HG03442 (cell line): Measurements from ENCODE around the gene ASAP2.

ENCODE experiments used
- ATAC-seq: cut with Tn5 transposase; IDR thresholded peaks from one replicate; pipeline ENCODE4 v1.9.1; 2021; ENCODE audit warnings: mild to moderate bottlenecking, moderate library complexity; ENCODE audit not compliant: unreplicated experiment

ASAP2 gene

GRCh38 chr2:9179572-9180201 is 26.9 kb upstream of the ASAP2 start:
- ATAC-seq: no peak

DNA sequence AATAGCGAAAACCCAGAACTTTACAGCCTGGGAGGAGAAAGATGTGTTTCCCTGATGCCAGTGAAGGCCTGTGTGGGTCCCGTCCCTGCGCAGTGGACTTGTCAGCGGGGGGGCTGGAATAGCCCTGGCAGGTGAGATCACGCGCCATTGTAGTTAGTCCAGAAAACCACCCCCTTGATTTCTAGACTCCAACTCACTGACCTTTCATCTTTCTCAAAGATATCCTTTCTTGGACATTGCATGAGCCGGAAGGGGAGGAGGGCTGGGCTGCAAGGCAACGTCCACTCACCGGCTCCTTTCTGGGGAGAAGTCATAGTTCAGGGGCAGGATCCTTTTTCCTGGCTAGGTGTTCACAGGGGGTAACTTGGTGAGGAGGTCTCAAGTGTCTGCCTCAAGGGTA is 22.3 kb upstream of the ASAP2 start:
- no peak for ATAC-seq

- ATAC-seq: no peak
Measured at GRCh38 chr2:9187620-9188214, 18.9 kb upstream of the ASAP2 start.

DNA sequence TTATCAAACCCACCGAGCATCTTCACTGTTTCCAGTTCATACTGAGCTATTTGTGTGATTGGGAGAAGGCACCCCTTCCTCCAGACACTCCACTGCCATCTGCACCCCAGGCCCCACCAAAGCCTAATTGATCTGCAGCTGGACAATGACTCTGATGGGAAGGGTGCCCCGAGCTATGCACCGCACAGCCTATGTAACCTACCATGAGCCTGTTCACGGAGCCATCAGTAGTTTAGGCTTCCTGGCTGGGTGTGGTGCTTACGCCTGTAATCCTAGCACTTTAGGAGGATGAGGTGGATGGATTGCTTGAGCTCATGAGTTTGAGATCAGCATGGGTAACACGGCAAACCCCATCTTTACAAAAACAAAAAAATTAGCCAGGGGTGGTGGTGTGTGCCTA is 17.8 kb upstream of the ASAP2 start:
- ATAC-seq: no peak

DNA sequence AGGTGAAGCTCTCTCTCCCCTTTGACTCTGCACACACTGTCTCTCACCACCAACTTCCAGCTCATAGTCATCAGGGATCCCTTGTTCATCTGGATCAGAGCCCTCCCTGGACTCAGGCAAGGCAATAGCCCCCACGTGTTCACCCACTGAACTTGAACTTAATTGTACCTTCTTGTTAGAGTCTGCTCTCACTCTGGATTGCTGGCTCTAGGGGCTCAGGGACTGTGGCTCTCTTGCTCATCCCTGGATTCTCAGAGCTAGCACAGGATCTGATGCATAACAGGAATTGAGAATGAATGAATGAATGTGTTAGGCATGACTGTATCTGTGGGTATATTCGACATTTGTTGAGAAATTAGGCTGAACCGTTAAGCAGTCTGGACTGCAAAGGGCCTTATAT is 16.7 kb upstream of the ASAP2 start:
- no peak for ATAC-seq

DNA sequence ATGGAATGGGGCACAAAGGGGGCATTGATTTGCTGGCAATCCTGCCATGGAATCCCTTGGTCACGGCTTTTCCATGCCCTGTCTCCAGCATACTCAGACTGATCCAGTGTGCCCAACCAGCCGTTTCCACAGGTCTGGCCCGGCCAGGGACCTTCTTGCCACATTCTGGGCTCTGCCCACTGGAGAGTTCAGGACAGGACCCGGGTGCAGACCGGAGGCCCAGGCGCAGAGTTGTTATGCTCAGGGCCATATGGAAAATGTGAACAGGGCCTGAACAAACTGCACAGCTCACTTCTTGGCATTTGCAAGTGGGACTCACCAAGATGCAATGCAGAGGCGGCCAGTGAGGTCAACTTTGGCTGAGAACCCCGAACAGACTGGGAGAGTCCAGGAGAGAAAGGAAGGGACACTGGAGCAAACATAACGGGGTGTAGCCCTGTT is 15.6 kb upstream of the ASAP2 start:
- no peak for ATAC-seq

DNA sequence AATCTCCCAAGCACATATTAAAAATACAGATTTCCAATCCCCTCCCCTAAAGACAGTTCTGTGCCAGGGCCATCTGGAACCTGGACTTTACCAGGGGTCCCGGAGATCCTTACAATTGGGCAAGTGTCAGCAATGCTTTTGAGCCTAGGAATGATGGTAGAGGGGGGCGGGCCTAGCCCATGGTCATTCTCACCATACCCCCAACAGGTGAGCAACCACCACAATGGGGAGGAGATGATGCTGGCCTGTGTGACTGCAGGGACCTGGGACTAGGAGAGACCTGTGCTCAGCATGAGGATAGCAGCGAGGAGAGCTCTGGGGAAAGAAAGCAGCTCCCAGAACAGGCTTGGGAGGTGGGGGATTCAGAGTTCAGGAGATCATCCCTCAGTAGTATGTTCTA is 13.9 kb upstream of the ASAP2 start:
- no peak for ATAC-seq

DNA sequence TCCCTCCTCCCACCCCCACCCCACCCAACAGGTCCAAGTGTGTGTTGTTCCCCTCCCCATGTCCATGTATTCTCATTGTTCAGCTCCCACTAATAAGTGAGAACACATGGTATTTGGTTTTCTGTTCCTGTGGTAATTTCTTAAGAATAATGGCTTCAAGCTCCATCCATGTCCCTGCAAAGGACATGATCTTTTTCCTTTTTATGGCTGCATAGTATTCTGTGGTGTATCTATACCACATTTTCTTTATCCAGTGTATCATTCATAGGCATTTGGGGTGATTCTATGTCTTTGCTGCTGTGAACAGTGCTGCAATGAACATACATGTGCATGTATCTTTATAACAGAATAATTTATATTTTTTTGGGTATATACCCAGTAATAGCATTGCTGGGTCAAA is 12.3 kb upstream of the ASAP2 start:
- ATAC-seq: no peak

- no peak for ATAC-seq
Measured at GRCh38 chr2:9196637-9197036, 10.0 kb upstream of the ASAP2 start.

- ATAC-seq: no peak
Measured at GRCh38 chr2:9197916-9198315, 8.7 kb upstream of the ASAP2 start.

DNA sequence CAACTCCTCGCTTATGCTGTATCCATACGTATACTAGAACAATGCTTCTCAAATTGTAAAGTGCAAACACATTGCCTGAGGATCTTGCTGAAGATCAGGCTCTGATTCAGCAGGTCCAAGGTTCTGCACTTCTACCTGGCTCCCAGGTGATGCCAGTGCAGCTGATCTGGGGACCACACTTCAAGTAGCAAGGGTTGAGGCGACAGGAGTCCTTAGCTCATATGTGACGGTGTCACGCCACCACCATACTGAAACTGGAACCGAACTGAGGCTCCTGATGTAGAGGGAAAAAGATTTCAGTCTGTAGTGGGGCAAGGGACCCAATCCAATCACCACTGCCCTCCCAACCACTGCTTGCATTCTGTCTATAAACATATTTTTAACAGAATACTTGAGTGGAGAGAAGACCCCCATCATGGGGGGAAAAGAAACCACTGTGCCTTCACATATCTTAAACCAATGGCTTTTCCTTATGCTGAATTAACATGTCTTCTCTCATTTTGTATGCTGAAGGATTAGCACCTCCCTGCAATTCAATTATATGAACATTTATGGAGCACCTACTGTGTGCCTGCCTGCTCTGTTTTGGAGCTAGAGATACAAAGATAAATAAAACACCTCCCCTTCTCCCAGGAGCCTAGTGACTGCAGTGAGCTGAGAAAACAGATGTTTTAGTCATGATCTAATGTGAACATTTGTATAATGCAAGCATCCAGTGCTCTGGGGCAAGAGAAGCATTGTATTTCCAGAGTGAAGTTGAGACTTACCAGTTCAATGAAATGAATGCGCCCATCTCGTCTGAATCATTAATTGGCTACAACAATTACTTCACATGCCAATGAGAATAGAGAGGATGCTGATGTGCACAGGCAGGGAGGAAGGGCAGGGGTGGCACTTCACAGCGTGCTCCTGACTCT is 6.6 kb upstream of the ASAP2 start:
- no peak for ATAC-seq

- no peak for ATAC-seq
Measured at GRCh38 chr2:9200633-9201015, 6.0 kb upstream of the ASAP2 start.

DNA sequence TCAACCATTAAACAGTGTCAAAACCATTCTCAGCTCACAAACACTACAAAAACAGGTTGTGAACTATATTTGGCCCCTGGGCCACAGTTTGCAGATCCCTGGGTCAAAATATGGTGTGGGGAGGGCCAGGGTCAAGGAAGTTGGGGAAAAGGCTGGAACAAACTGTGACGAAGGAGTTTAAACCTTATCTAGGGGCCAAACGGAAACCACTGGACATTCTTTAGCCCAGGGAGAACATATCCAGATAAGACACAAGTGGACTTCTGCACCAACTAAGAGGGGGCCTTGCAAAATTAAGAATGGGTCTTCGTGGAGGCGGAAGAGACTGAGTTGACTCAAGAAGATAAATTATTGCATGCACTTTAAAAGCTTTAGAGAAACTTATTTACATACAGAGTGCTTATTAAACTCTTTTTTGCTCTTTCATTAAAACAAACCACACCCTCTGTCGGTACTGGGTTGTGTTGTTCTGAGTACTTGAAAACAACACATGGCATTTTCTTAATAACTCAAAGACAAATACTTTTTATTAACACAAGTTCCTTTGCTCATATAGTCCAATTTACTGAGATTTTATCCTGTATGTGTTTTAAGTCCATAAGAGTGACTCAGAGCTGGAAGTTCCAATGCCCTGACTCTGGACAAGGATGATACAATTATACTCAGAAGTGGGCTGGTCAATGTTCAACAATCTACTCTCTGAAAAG is 5.3 kb upstream of the ASAP2 start:
- no peak for ATAC-seq

DNA sequence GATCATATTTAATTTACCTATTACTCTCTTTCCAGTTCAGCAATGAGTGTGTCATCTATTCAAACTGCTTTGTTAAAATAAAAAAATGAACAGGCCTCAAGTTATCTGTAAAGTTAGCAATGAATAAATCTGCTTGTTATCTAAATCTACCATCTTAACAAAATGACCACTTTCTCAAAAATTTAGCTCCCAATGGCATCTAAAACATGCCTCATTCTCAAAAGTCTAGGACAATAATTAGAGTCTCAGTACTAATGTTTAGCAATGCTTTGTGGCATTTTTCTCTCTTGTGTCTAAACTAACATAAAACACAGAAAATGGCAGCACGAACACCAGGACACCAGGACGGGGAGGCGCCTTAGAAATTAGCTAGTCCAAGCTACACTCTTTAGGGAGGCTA is 3.6 kb upstream of the ASAP2 start:
- no peak for ATAC-seq

- no peak for ATAC-seq
Measured at GRCh38 chr2:9203876-9204275, 2.7 kb upstream of the ASAP2 start.

DNA sequence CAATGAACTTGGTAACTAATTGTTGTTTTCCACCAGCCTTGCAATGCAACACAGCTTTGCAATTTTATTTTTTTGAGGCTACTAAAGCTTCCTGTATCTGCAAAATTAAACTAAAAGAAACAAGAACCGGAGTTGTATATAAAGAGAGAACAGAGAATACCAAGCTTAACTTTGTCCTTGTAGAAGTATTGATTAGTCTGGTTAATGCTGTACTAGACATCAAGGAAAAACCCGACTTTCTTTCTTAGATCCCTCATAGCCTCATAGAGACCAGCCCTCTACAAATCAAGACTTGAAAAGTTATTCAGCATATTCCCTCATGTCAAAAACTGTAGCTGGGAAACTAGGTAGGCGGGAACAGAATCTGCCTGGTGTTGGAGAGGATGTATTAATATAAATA is 1.7 kb upstream of the ASAP2 start:
- ATAC-seq: no peak

DNA sequence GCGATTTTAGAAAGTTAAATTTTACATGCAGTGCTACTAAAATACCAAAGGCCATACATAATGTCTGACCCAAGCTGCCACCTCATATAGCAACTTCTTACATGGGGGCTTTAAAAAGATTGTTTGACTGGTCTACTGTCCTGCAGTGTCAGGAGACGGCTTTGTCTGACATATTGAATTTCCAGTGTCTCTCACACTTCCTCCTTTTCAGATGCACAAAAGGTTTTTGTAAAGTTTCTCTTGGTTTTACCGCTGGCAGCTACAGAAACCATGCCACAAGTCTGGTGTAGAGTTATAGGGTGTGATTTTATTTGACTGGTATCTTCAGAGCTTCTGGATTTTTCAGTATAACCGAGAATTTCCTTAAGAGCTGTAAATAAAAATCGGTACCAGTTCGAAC is 1.1 kb upstream of the ASAP2 start:
- ATAC-seq: no peak

GRCh38 chr2:9206991-9207640 is 504 bp downstream of the ASAP2 start:
- no peak for ATAC-seq

GRCh38 chr2:9207641-9208311 is 1.2 kb downstream of the ASAP2 start:
- ATAC-seq: no peak

GRCh38 chr2:9208875-9209274 is 2.3 kb downstream of the ASAP2 start:
- ATAC-seq: no peak
